HG03432 (cell line): ENCODE data around the gene TMTC2.
"Not testable (repeated sequence)": the region's sequence is repeated elsewhere in the genome, so short reads cannot be mapped to it uniquely, and the experiment has no call there.

Experiments
- ATAC-seq: cut with Tn5 transposase; IDR thresholded peaks from one replicate; pipeline ENCODE4 v1.9.1; 2021; ENCODE audit warnings: mild to moderate bottlenecking, moderate library complexity; ENCODE audit not compliant: unreplicated experiment

Gene TMTC2

DNA sequence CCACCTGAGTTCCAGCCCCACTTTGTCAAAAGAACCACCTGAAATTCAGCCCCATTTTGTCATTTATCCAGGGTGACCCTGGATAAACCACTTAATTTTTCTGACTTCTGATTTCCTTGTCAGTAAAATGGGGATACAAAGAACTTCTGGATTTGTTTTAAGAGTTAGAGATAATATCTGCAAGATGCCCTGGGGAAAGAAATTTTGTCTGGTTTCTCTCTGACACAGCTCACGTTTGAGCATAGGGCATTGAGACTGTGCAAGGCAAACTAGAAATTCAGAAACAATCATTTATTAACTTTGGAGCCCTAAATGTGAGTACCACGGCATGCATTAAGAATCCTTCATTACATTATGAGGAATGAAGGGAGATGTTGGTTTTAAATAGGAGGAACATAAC is 37.2 kb downstream of the TMTC2 start:
- ATAC-seq: no peak

DNA sequence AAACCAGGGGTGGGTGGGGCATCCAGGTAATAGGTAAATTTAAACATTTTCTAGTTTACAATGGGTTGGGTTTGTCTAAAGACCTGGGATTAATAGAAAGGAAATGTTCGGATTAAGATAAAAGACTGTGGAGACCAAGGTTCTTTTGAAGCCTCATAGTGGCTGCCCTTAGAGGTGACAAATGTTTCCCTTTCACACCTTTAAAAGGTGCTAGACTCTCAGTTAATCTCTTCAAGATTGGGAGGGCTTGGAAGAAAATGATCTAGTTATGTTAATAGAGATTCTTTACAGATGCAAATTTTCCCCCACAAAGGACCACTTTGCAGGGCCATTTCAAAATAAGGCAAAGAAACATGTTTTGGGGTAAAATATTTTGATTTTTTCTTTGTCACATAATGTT is 39.0 kb downstream of the TMTC2 start:
- no peak for ATAC-seq

DNA sequence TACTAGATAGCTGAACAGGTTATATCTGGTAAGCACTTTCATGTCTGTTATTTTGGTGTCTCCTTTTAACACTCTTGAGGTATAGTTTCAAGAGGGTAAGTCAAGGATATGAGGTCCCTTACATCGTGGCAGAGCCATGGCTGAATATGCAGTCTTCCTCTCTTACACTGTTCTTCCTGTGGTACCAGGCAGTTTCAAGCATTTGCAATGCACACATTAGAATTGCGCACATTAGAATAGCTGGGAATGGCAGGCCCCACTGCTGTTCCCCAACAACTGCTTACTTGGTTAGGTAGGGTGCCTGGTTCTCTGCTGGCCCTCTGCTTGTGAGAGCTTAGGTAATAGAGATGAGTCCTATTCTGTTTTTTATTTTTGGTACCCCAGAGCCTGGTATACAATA is 41.2 kb downstream of the TMTC2 start:
- no peak for ATAC-seq

DNA sequence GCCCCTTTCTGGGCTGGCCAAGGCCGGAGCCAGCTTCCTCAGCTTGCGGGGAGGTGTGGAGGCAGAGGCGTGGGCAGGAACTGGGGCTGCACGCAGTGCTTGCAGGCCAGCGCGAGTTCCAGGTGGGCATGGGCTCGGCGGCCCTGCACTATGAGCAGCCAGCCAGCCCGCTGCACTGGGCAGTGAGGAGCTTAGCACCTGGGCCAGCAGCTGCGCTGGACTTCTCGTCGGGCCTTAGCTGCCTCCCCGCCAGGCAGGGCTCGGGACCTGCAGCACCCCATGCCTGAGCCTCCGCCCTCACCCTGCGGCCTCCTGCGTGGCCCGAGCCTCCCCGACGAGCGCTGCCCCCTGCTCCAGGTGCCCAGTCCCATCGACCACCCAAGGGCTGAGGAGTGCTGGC is 42.0 kb downstream of the TMTC2 start:
- ATAC-seq: no peak

DNA sequence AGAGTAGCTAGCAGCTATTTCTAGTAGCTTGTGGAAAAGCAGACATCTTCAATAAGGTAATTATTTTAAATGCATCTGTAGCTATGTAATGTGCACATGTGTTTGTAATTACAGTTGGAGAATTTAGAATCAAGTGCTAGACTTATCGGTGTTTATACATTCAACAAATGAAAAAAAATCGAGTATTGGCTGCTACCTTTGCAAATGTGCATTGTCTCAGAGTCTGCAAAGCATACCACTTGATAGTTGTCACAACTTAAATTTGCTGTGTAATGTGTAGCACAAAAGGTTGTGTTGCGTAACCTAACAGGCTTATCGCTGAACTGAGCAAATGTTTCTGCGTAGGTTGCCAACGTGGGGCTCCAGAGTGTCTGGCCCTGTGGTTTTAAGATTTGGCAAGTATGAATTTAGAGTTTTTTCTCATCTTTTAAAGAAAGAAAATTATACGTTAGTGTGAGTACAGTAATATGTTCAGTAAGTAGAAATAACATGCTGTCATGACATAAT is 44.3 kb downstream of the TMTC2 start:
- ATAC-seq: no peak

DNA sequence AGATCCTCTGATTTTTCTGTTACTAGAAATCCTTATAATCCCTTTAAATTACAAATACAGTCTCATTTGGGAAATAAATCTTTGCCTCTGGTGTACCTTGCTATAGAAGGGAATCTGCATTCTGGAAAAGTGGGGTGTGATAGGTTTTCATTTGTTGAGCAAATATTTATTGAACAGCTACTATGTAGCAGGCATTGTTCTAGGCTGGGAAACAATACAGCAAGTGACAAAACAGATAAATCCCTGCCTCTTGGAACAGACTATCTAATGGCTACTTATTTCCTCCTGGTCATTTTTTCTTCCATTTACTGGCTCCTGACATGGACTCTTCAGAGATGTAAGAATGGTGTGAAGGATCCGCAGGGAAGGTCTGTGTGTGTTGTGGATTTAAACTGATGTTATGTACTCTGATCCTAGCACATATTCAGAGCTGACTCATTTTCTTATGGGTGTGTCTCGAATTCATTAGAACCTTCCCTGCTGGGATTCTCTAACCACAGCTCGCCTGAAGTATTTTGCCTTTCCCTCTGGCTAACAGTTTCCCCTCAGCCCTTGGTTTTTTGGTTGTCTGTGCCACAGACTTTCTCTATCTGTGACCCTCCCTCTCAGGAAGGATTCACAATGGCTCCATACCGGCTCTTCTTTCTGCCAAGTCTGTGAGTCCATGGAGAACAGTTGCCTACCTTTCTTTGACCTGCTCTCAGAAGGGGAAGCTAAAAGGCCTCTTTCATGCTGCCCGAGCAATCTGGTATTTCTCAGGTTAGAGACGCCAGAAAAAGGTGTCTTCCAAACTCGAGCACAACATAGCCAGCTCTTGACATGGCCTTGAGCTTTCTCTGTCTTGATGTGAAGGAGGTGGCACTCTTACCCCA is 53.7 kb downstream of the TMTC2 start:
- no peak for ATAC-seq

DNA sequence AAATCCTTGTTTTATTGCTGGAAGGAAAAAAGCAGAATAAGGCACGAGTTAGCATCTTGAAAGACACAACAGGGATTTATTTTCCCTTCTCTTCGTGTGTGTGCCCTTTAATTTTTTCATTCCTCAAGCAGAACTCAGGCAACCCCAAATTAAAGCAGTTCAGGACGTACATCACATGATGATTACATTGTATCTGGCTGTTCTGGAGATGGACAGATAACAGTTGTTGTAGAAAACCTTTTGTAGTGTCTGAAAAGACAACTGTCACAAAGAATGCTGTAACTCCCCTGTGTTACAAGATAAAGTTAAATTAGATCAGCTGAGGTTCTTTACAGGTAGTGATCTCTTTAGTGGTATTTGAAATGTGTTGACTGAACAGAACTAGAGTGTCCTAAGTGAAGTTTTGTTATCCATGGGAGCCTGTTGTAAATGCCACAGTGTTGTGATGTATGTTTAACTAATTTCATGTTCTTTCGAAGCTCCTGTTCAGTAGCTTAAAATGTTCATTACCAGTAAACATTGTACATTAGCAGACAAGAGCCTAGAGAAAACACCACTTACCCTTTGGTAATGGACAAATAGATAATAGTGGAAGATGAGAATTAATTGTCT is 58.5 kb downstream of the TMTC2 start:
- no peak for ATAC-seq

DNA sequence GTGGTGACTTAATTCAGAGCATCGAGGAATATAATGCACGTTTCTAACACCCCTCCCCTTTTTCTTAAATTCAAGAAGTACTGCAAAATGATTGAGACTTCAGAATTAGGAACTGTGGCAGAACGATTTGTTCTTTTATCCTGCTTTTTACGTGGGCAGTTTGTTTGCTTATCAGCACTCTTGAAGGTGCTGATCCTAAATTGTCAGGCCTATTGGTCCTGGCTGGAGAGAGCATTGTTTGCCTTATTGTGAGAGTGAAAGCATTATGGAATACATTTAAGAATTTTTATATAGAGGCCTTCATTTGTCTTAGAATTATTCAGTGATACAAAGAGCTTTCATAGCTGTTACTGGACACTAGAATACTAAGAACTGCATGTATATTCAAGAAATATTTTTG is 59.1 kb downstream of the TMTC2 start:
- no peak for ATAC-seq

DNA sequence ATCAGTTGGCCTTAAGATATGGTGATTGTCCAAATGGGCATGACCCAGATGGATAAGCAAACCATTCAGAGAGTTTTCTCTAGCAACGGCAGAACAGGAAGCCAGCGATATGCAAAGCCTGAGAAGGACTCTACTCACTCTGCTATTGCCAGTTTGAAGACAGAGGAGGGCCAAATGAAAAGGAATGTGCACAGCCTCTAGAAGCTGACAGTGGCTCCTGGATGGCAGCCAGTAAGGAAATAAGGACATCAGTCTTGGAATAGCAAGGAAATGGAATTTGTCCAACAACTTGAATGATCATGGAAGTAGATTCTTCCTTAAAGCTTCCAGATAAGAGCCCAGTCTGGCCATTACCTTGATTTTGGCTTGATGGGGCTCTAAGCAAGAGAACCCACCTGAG is 60.0 kb downstream of the TMTC2 start:
- no peak for ATAC-seq

DNA sequence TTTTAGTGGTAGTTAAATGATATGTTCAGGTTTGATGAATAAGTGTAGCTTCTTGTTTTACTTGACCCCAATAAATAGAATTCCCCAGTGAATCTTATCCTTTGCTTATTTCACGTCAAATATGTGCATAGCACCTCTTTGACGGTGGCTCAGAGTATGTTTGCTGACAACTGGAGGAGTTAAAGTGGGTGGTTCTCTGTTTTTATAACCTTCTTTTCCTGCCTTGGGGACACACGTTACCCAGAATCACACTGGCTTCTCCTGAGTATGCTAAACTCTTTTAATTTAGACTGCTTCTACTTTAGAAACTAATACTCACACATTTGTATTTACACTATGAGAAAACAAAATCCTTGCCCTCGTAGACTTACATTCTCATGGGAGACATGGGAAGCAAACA is 62.3 kb downstream of the TMTC2 start:
- ATAC-seq: no peak

DNA sequence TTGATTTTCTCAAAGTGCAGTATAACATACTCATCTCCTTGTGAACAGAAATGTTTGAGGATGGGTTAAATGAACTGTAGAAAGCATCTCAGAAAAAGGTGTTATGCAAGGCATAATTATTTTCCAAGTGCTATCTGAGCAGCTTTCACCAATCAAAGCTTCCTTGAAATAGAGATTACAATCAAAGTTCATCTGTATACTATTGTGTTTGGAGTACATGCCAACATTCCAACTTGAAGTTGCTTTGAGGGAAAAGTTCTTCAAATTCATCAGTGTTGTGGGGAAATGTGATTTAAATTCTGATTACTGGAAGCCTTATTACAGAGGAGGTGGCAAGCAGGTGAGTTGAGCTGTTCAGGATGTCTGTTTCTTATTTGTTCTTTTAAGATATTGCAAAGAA is 68.2 kb downstream of the TMTC2 start:
- ATAC-seq: no peak

DNA sequence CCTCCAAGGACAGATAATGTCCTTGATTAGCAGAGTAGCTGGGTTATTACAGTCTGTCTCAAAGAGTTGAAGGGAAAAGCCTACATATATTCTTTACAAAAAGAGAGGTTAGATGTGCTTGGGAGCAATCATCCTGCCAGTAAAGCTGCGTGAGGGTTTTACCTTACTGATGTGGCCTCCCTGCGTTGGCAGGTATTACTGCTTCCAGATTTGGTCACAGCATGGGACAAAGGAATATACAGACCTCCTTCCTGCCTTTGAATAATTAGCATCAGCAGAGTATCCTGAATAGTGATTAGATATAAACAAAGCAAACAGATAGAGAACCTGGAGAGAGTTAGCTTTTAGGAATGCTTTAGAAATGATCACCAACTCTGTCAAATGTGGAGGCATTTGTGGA is 69.6 kb downstream of the TMTC2 start:
- no peak for ATAC-seq

DNA sequence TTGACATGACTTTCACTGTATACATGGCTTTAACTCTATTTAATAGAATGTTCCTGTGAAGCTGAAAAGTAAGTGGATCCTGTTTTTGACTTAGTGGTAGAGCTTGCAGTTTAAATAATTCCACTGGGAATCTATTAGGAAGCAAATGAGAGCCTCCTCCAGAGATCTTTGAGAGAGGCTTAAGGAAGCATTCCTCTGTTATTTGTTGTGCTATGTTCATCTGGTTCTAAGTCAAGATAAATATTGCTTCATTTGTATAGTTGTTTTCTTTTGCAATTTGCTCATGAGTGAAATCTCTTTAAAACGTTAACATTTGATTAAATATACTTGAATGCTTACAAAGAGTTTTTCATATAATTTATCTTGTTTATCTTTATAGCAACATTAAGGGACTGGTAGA is 70.4 kb downstream of the TMTC2 start:
- no peak for ATAC-seq

DNA sequence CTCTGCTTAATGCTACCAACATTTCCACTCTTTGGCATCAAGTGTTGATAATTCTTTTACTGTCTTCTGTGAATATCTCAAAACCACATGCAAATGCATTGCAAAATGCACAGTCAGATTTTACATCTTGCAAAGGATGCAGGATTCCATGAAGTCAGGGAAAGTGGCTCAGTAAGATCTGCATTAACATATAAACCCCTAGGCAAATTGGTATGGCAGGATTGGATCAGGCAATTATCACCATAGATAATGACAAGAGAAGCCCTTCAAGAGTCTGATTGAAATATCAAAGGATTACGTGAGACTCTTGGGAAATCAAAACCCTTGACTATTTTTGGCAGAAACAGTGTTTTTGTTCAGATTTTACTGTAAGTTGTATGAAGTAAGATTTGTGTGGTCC is 71.0 kb downstream of the TMTC2 start:
- ATAC-seq: no peak

DNA sequence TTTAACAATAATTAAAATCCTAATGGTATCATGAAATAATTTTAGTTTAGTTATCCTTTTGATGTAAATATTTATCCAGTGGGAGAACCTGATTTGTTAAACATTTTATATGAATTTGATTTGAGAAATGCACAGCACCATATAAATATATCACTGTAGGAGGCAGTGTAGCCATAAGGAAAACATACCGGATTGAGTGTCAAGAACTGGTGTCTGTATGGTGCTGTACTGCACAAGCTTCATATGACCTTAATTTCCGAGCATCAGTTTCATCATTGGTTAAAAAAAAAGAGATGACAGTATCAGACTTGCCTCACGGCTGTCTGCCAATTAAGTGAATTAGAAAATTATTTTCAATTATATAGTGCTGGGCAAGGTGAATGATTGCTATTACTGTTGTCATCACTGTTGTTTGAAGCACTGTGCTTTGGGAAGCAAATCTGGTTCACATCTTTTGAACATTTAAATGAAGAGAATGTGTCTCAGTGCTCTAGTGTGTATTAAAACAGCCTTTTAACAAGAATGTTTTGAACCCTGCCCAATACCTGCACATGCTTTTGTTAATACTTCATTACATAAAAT is 72.1 kb downstream of the TMTC2 start:
- ATAC-seq: no peak

DNA sequence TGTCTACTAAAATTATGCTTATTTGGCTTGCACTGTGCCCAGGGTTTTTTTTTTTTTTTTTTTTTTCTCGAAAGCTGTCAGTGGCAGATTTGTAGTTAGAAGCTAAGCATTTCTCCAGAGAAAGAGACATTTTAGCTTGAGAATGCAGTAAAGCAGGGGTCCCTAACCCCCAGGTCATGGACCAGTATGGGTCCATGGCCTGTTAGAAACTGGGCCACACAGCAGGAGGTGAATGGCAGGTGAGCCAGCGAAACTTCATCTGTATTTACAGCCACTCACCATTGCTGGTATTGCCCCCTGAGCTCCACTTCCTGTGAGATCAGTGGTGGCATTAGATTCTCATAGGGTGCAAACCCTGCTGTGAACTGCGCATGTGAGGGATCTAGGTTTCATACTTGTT is 73.7 kb downstream of the TMTC2 start:
- no peak for ATAC-seq

DNA sequence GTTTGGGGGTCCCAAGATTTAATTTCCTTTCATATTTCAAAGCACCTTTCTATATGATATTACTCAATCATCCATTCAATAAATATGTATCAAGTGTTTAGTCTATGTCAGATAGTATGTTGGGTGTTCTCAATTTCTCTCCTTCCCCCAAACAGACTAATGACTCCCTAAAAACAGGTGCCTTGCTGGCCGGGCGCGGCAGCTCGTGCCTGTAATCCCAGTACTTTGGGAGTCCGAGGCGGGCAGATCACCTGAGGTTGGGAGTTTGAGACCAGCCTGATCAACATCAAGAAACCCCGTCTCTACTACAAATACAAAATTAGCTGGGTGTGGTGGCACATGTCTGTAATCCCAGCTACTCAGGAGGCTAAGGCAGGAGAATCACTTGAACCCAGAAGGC is 78.5 kb downstream of the TMTC2 start:
- not testable (repeated sequence) for ATAC-seq

DNA sequence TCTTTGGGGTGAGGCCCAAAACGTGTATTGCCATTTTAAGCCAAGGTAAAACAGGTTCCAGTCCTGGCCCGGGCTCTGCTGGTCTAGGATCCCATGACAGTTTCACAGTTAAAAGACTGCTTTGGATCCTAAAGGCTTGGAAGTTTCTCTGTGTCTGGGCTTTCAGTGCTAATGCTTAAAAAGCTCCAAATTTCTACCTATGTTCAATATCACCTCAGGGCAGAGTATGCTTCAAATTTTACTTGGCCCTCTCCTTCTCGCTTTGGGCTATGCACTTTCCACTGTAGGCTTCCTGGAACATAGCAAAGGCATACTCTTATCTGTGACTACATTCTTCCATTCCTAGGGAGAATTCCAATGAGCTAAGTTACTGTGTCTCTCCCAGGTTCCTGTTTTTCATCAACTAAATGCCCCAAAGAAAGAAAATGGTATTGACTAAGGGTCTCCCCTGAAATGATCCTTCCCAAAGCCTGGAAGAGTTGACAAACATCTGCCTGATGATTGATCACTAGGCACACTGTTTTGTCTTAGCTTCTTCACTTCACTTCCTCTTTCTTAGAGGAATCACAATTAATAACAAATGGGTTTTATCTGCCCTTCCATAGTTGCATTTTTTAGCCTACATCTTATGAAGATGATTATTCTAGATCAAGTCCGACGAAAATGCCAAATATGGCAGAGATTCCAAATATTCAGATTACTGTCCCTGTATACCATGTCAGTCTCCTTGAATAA is 79.4 kb downstream of the TMTC2 start:
- no peak for ATAC-seq

DNA sequence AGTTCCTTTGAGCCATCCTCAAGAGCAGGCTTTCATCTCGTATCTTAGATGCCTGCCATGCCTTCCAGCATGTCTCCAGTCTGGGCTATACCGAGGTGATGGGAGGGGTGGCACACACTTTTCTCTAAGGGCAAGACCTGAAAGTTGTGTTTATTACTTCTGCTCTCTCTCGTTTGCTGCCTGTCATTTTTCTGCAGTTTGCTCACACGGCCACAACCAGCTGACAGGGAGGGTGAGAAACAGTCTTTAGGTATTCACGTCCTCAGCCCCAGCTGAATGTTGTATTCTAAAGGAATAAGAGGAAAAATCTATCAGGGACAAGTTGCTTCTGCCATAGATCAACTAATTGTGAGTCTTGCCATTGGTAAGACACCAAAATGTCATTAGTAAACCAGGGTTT is 88.0 kb downstream of the TMTC2 start:
- ATAC-seq: no peak

DNA sequence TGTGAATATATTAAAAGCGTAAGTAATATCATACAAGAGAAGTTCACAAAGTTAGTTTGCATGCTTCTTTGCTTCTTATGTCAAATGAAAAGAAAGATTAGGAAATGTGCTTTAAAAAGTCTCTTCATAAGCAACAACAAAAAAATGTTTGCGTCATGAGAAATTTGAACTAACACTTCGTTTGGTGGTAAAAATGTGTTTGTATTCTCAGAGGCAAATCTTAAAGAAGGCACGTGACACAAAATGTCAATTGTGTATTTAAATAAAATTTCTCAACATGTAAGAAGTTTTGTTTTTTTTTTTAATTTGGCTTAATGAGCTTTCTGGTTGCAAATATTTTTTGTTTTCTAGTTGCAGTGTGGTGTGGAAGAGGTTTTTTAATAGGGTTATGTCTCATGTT is 93.8 kb downstream of the TMTC2 start:
- ATAC-seq: no peak

DNA sequence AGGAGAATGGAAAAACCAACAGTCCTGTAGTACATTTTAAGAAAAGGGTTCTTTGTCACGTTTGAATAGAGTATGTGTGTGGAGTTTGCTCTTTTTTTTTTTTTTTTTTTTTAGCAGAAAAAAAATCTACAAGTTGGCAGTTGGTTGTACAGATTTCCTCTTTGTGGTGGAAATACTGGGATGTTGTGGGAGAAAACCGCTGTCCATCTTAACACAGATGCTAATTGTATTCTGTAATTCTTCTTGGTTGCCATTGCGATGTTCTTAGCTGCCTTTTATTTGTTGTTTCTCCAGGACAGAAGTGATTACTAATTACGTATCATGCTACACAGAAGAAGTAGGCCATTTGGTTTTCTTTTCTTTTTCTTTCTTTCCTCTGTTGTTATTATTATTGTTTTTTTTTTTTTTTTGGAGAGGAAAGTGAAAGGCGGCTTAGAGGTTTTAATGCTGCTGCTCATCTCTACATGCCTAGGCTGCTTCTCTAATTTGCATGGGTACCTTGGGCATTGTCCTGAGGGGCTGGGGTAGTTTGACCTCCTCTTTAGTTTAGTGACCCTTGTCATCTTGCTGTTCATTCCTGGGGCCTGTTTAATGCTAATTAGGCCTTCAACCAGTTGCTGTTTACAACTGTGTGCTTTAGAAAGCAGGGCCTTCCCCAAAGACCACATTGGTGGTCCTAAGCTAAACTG is 94.7 kb downstream of the TMTC2 start:
- ATAC-seq: no peak
